Anterior cingulate cortex (tissue), 58 donors: ENCODE results near the gene GPATCH3.
"Not testable (repeated sequence)": the region's sequence is repeated elsewhere in the genome, so short reads cannot be mapped to it uniquely, and the experiment has no call there.

Experiments used
- DNase-seq, 58 donors: peaks; one replicate each; lab custom pipeline; 2025; lab: John Stamatoyannopoulos, UW

The GPATCH3 gene

GRCh38 chr1:26874896-26875295 lies 25.4 kb downstream of the GPATCH3 start:
- no peak for DNase-seq

- not testable (repeated sequence) for DNase-seq
Observed at GRCh38 chr1:26873097-26873496, 27.2 kb downstream of the GPATCH3 start.

- DNase-seq = peak; percentile 60 to 98 (median 95)
Observed at GRCh38 chr1:26864610-26865480, 35.4 kb downstream of the GPATCH3 start.

GRCh38 chr1:26863685-26864077 lies 36.6 kb downstream of the GPATCH3 start:
- DNase-seq = no peak

- DNase-seq = peak in 3 of 58 donors; percentile 2 to 21 (median 19)
Observed at GRCh38 chr1:26862781-26863684, 37.2 kb downstream of the GPATCH3 start, which contains the start of gene SFN. Gene SFN, plus strand, starts transcription at chr1:26863149. Its CDS starts 64 bp downstream, at chr1:26863213.

GRCh38 chr1:26861889-26862378 lies 38.3 kb downstream of the GPATCH3 start:
- DNase-seq = peak in 4 of 58 donors; percentile 29 to 59 (median 53)

GRCh38 chr1:26861286-26861701 lies 39.0 kb downstream of the GPATCH3 start:
- DNase-seq = no peak

- DNase-seq = no peak
Observed at GRCh38 chr1:26858891-26859640, 41.2 kb downstream of the GPATCH3 start.

- DNase-seq = no peak
Observed at GRCh38 chr1:26858160-26858559, 42.1 kb downstream of the GPATCH3 start.

GRCh38 chr1:26857473-26858060 lies 42.7 kb downstream of the GPATCH3 start:
- DNase-seq = peak in 3 of 58 donors; percentile 20 to 32 (median 32)

- no peak for DNase-seq
Observed at GRCh38 chr1:26856604-26857469, 43.4 kb downstream of the GPATCH3 start.

- DNase-seq = no peak
Observed at GRCh38 chr1:26856181-26856580, 44.1 kb downstream of the GPATCH3 start.

- DNase-seq = no peak
Observed at GRCh38 chr1:26855636-26856035, 44.6 kb downstream of the GPATCH3 start.

- DNase-seq = no peak
Observed at GRCh38 chr1:26854906-26855305, 45.4 kb downstream of the GPATCH3 start.

- no peak for DNase-seq
Observed at GRCh38 chr1:26853600-26853999, 46.7 kb downstream of the GPATCH3 start.

- DNase-seq = peak in 44 of 58 donors; percentile 10 to 81 (median 38)
Observed at GRCh38 chr1:26853156-26853555, 47.1 kb downstream of the GPATCH3 start.

GRCh38 chr1:26852701-26853100 lies 47.6 kb downstream of the GPATCH3 start:
- no peak for DNase-seq

- no peak for DNase-seq
Observed at GRCh38 chr1:26851106-26851684, 49.1 kb downstream of the GPATCH3 start.
